D721Med (cell line): ENCODE measurements around the gene RNF212B.
A peak's percentile ranks its signal among the peaks of the same experiment; 100 is the strongest.

Experiments used
- DNase-seq: peaks from one replicate; pipeline ENCODE4 v3.0.0; 2011; ENCODE audit warnings: low spot score; ENCODE audit not compliant: insufficient read length
- FAIRE-seq: peaks from 2 replicates; lab custom pipeline; 2011; peaks lifted over from hg19 to GRCh38; lab: Jason Lieb, UNC
- CTCF ChIP-seq: IDR thresholded peaks from 2 replicates; pipeline ENCODE4 v1.5.1; 2012; ENCODE audit warnings: mild to moderate bottlenecking, control low read depth; ENCODE audit not compliant: insufficient read depth; ENCODE audit errors: missing control alignments

RNF212B gene

GRCh38 chr14:23319746-23320583, 82.2 kb downstream of the RNF212B start:
- no peak for TF ChIP-seq CTCF
- no peak for DNase-seq
- FAIRE-seq, result no peak

GRCh38 chr14:23320584-23321571, 83.1 kb downstream of the RNF212B start, which contains the start of gene PABPN1:
TSS of gene PABPN1 (plus strand) at chr14:23321457. CDS start at chr14:23321470, 13 bp downstream.
- DNase-seq, result peak; percentile 69
- FAIRE-seq, result no peak
- TF ChIP-seq CTCF, result no peak

- no peak for TF ChIP-seq CTCF
- no peak for FAIRE-seq
- no peak for DNase-seq
Measured at GRCh38 chr14:23321572-23322547, 84.1 kb downstream of the RNF212B start.
